Retina (tissue), 1 donor: Measurements from ENCODE around the gene PRDX6.
"Not testable (repeated sequence)": the region's sequence is repeated elsewhere in the genome, so short reads cannot be mapped to it uniquely, and the experiment has no call there.

ENCODE experiments used
- DNase-seq: peaks from one replicate; pipeline ENCODE4 v3.0.0-alpha.2; 2016

PRDX6 gene

GRCh38 chr1:173502104-173502503 lies 25.0 kb downstream of the PRDX6 start:
- DNase-seq = no peak

GRCh38 chr1:173503391-173503790 lies 26.3 kb downstream of the PRDX6 start:
- no peak for DNase-seq

- no peak for DNase-seq
Measured at GRCh38 chr1:173504268-173504667, 27.1 kb downstream of the PRDX6 start.

GRCh38 chr1:173505391-173505790 lies 28.3 kb downstream of the PRDX6 start:
- DNase-seq = no peak

DNA sequence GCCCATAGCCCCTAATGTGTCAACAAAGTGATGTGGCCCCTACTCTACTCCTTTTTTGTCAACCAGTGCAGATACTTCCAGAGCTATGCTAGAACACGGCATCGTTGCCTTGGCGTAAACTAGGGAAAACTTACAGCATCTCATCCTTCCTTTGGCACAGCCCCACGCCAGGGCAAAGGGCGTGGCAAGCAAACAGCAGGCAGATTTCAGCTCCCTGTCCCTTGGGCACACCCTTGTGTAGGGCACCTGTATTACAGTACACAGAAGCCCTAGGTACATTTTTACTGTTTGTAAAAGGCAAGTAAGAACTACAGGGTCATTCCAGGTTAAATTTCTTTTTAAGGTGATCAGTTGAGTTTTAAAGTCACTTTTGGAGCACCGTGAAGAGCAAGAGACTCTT lies 29.3 kb downstream of the PRDX6 start:
- DNase-seq = no peak

DNA sequence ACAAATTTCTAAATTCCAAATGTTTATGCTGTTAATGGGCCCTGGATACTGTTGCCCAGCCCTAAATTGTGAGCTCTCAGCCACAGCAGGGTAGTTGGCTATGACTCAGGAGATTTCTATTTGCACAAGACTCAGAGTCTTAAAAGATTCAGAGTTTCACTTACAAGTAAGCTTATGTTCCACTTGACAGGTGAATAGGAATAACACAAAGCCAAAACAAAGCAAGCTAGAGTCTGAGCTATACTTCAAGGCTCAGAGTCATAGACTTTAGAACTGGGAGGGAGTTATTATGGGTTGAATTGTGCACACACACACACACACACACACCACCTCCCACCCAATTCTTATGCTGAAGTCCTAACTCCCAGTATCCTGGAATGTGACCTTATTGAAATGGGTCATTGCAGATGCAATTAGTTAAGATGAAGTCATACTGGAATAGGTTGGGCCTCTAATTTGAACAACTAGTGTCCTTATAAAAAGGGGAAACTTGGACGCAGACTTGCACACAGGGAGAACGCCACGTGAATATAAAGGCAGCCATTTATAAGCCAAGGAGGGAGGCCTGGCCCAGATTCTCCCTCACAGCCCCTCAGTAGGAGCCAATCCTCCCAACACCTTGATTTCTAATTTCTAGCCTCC lies 30.2 kb downstream of the PRDX6 start:
- peak; percentile 64 for DNase-seq

DNA sequence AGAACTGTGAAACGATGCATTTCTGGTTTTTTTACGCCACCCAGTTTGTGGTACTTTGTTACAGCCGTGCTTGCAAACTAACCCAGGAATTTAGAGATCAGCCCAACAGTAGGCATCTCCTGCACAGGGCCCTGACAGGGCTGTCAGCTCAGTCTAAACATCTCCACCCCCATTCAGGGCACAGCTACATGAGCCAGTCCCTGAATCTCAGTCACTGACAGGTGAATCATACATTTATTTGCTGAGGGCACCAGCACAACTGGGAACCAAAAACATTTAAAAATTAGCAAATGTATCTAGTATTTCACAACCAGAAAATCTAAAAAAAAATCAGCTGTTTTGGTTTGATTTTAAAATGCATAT lies 30.7 kb downstream of the PRDX6 start:
- DNase-seq = no peak

- no peak for DNase-seq
Measured at GRCh38 chr1:173508541-173508940, 31.4 kb downstream of the PRDX6 start.

GRCh38 chr1:173509797-173510196 lies 32.7 kb downstream of the PRDX6 start:
- DNase-seq = no peak

GRCh38 chr1:173514503-173514902 lies 37.4 kb downstream of the PRDX6 start:
- DNase-seq = not testable (repeated sequence)

DNA sequence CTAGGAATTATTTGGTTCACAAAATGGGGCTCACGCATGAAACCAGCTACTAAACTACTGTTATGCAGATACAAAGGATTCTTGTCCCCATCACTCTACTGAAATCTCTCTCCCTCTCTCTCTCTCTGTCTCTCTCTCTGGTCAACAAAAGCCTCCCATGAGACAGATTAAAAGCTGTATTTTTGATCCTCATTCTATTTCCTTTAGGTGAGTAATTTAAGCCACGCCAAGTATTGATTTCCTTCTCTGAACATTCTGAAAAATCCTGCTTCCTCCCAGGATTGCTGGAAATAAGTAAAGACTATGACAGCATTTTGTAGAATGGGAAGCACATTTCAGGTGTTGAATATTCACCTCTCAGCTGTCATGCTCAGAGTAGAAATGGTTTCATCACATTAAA lies 43.7 kb downstream of the PRDX6 start:
- no peak for DNase-seq

DNA sequence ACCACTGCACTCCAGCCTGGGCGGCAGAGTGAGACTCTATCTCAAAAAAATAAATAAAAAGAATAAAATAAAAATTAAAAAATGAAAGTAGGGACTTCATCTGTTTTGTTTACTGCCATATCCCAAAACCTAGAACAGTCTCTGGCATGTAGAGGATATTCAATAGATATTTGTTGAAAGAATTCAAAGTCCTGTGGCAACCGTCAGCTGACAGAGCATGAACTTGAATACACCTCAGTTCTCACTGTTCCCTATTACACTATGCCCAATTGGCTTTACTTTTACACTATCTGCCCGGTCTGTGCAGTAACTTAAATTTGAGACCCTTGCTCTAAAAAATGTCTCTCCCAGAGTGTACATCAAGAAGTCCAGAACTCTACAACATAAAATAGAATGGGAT lies 46.2 kb downstream of the PRDX6 start:
- DNase-seq = no peak

GRCh38 chr1:173525926-173526325 lies 48.8 kb downstream of the PRDX6 start:
- DNase-seq = no peak

DNA sequence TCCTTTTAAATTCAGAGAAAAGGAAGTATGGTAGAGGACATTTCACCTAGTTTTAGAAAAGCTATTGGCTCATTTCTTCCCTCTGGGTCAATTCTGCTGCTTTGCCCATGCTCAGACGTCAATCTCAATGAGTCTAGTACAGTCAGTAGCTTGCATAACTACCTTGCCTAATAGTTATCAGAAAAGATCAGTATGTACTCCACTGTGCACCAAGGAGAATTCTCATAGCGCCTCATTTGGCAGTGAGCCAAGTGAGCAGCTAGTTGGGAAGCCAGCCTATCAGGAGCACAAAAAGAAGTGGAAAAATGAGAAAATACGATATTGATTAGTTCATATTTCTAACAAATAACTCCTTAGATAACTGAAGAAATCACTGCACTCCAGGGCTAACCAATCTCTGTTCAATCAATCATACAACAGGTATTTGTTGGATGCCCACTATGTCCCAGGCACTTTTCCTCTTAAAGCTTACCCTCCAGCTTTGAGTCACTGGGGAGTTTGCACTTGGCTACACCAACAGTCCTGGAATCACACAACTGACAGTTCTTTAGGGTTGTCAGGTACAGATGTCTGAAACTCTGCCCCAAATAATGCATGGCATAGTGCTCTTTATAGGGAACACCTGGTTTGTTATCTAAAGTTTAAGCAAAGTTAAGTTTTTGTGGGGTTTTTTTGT lies 50.2 kb downstream of the PRDX6 start:
- no peak for DNase-seq

DNA sequence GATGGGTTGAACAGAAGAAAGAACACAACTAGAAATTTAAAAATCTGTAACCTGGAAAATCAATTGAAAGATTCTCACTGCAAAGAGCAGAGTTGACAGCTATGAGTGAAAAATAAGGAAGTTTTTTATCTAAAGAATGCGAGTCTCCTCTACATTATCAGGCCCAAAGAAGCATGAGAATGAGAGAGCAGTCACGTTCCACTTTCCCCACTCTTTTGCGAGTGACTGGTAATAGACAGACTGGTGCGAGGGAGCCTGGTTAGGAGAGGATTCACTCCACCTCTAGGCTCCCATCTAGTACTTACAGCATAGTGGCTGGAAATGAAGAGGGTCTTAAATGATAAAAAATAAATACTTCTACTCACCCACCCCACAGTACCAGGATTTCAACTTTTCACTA lies 52.0 kb downstream of the PRDX6 start:
- DNase-seq = no peak

GRCh38 chr1:173530795-173531693 lies 53.9 kb downstream of the PRDX6 start:
- DNase-seq = no peak

- DNase-seq = no peak
Measured at GRCh38 chr1:173532237-173532636, 55.1 kb downstream of the PRDX6 start.

- no peak for DNase-seq
Measured at GRCh38 chr1:173536223-173536622, 59.1 kb downstream of the PRDX6 start.
